GM21825 (cell line): ENCODE measurements around the gene TASOR.

Experiments used
- ATAC-seq: cut with Tn5 transposase; IDR thresholded peaks from one replicate; pipeline ENCODE4 v1.9.1; 2021; ENCODE audit warnings: mild to moderate bottlenecking, moderate library complexity; ENCODE audit not compliant: unreplicated experiment

TASOR gene

DNA sequence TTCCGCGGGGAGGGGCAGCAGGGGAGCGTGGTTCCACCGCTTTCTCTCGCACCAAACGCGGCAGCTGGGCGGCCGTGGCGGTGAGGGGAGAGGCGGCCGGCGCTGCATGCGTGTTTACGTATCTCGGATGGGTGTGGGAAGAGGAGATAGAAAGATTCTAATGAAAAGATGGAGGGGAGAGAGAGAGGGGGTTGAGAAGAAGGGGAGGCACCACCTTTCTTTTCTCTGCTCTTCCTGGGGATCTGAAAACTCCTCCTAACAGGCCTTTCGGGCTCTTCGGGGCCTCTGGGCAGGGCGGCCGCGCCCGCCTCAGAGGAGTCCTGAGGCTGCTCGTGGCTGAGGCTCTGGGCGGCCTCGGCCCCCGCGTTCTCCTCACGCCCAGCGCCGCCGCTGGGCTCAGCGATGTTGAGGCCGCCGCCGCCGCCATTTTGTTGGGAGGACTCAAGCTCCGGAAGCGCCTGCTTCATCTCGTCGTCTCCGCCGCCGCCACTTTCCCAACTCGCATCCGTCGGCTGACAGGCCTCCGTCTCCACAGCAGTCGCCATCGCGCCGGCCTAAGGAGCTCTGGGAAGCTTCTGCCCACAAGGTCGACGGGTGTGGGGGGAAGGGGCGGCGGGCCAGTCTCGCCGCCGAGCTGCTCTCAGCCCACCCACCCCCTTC, 473 bp downstream of the TASOR start:
- ATAC-seq = peak; percentile 68

DNA sequence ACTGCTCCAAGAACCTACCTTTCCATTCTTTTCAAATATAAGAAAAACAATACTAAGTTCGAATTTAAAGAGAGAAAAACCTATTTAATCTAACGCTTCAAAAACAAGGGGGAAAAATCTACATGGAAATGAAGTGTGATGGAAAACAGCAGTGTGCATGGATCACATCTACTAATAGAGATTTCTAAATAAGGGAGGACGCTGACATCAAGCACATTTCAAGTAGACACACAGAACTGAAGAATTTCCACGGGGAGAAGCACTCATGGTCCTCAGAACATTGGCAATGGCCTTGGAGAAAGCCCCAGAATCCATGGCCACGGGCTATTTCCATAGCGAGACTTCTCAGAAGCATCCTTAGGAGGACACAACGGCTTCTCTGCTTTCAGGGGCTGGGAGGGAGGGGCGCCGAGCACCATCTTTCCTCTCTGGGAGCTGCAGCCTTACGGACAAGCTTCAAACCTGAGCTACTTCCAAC, 1.0 kb downstream of the TASOR start:
- ATAC-seq = no peak

GRCh38 chr3:56680054-56680580, 2.9 kb downstream of the TASOR start:
- no peak for ATAC-seq

GRCh38 chr3:56677286-56677685, 5.8 kb downstream of the TASOR start:
- ATAC-seq = no peak

- ATAC-seq = no peak
Observed at GRCh38 chr3:56673781-56674457, 9.1 kb downstream of the TASOR start.

GRCh38 chr3:56667973-56668579, 15.0 kb downstream of the TASOR start:
- ATAC-seq = no peak

DNA sequence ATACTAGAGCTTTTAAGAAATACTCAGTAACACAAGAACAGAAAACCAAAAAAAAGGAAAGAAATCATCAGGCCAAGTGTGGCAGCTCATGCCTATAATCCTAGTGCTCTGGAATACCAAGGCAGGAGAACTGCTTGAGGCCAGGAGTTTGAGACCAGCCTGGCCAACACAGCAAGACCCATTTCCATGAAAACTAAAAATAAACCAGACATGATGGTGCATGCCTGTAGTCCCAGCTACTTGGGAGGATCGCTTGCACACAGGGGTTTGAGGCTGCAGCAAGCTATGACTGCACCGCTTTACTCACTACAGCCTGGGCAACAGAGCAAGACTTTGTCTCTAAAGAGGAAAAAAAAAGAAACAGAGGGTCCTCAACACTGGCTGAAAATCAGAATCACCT, 18.2 kb downstream of the TASOR start:
- no peak for ATAC-seq

DNA sequence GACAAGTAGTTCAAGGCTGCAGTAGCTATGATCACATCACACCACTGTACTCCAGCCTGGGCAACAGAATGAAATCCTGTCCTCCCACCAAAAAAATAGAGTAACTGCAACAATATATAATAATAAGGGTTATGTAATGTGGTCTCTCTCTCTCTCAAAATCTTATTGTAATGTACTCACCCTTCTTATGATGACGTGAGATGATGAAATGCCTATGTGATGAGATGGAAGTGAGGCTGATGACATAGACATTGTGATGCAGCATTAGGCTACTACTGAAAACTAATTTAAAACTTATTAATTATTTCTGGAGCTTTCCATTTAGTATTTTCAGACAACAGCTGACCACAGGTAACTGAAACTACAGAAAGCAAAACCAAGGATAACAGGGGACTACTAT, 27.4 kb downstream of the TASOR start:
- ATAC-seq = no peak

GRCh38 chr3:56654460-56654859, 28.6 kb downstream of the TASOR start:
- no peak for ATAC-seq

GRCh38 chr3:56645407-56645806, 37.7 kb downstream of the TASOR start:
- no peak for ATAC-seq

- ATAC-seq = no peak
Observed at GRCh38 chr3:56633602-56634535, 49.2 kb downstream of the TASOR start.
